Measurements from ENCODE around the gene DKK3. TPM values are rescaled to one million over a fixed set of nuclear protein-coding genes. Genes with fewer than 3 reads are reported as not detected.

DKK3 gene
- total RNA-seq, result under 1 TPM; 0.34 to 0.51 (median 0.35) TPM

DNA sequence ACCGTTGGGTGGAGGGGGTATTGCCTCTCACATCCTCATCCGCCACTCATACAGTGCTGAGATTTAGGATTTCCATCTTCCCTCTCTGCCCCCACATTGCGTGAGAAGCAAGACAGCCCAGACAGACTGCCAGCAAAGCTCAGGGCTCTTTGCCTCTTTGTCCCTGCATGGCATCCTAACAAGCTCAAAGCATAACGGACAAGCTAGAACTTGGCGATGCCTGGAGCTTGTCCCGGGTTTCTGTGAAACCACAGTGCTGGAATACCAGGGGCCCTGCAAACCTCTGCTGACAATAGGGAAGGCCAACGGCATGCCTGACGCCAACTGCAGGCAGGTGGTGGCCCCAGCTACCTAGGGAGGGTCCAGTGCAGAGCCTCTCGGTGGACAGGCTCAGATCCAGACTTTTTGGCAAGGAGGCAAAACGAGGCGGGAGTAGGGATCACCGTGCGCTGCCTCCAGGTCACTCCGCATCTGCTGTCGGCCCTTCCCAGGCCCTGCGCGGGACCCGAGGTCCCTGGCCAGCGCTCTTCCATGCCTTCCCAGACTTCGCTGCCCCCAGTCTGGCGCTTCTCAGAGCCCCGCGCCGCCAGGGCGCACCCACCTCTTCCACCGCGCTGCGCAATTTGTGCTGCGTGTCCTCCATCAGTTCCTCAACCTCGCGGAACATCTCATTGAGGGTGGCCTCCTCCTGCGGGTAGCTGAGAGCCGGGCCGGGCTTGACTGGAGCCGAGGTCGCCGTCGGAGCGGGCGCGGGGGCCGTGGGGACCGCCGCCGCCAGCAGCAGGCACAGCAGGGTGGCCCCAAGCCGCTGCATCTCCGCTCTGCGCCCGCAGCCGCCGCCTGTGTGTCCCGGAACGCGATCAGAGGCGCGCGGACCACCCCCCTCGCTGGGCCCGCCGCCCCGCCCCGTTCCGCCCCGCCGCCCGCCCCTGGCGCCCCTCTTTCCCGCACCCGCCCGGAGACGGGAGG, at the start of gene DKK3:
Gene DKK3 (minus strand): TSS at position 858 of the 969 bp plus-strand sequence. CDS start 44 bp downstream, at position 814.
- Mint-ChIP-seq H3K9me3 (no peaks in the 10 kb centered on the region), H3K27me3 (ENCODE audit: low read depth) (peaks cover 72% of the 10 kb centered on the region), H3K4me1 (ENCODE audit: low read depth) (peaks cover 14% of the 10 kb centered on the region), H3K4me3 (peak within 1 kb of the TSS; percentile 76), H3K36me3 (ENCODE audit: insufficient read depth) (no peaks in the 10 kb centered on the region)
- DNase-seq, result no peak
- ATAC-seq, result peak; percentile 54 to 69

DNA sequence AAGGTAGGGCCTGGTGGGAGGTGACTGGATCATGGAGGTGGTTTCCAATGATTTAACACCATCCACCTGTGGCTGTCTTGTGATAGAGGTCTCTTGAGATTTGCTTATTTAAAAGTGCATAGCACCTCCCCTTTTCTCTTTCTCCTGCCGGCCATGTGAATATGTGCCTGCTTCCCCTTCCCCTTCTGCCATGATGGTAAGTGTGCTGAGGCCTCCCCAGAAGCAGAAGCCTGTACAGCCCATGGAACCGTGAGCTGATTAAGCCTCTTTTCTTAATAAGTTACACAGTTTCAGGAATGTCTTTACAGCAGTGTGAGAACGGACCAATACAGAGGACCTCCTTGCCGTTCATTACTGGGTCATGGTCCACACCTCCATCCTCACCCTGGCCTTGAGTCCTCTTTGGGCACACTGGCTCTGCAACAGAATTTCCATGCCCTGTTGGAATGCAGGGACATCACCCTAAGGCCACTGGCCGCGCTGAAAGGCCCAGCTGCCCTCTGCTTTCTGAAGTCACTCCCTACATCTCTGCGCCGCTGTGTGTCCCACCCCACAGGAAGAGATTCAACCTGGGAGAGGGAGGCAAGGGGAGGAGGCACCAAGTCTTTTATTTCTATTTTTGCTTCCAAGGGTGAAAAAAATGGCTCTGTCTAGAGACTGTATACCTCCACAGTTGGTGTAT, 49.0 kb upstream of the DKK3 start:
- Mint-ChIP-seq H3K4me1 (ENCODE audit: low read depth) (peaks cover 3% of the 10 kb centered on the region), H3K27me3 (ENCODE audit: low read depth) (no peaks in the 10 kb centered on the region), H3K9me3 (no peaks in the 10 kb centered on the region), H3K4me3 (no peak overlapping the region), H3K36me3 (ENCODE audit: insufficient read depth) (no peaks in the 10 kb centered on the region)
- DNase-seq (no peak), ATAC-seq (no peak)

DNA sequence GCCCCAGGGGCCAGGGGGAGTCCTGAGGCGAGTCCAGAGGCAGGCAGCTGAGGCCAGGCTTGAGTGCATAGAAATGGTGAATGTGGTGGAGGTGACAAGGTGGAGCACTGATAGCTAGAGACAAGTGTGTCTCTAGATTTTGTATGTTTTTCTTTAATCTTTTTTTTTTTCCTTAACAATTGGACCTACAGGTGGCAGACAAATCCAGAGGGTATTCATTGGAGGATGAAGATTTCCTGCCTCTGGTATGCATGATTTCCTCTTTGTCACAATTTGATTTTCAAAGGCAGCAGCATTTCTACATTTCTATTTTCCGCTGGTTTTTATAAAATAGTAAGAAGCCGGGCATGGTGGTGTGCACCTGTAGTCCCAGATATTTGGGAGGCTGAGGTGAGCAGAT, 47.7 kb upstream of the DKK3 start:
- Mint-ChIP-seq H3K27me3 (ENCODE audit: low read depth) (no peaks in the 10 kb centered on the region), H3K4me1 (ENCODE audit: low read depth) (no peaks in the 10 kb centered on the region), H3K36me3 (ENCODE audit: insufficient read depth) (no peaks in the 10 kb centered on the region), H3K4me3 (no peak overlapping the region), H3K9me3 (no peaks in the 10 kb centered on the region)
- ATAC-seq (no peak), DNase-seq (no peak)

DNA sequence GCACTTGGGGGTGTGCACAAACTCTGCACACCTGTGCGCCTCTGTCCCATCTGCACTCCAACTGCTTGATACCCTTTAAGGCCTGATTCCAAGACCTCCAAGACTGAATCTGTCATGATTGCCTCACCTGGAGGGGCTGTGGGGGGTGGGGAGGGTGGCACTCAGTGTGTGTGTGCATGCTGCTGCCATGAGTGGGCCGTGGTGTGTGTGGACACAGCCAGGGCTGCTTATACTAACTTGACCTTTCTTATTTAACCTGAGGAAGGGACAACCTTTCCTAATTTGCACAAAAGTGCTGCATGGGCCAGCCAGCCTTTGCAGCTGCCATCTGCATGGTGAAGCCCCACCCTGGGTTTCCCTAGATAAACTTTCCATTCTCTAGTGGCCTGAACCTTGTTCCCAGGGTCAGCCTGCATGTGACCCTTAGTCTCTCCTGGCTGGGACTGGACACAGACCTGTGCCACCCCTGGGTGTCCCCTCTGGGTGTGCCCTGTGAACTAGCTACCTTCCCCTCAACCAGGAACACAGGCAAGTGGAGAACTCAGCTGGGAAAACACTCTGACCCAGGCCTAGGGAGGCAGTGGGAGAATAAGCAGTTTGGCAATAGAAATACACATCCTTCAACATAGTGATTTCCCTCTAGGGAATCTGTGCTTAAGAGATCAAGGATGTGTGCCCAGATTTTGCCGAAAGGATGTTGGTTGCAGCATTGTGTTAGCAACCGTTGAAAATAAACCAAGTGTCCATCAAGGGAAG, 45.4 kb upstream of the DKK3 start:
- H3K9me3 Mint-ChIP-seq, result no peaks in the 10 kb centered on the region
- no peak for DNase-seq
- no peaks in the 10 kb centered on the region for H3K4me1 Mint-ChIP-seq (ENCODE audit: low read depth)

GRCh38 chr11:12052676-12053605, 44.5 kb upstream of the DKK3 start:
- ATAC-seq (peak in 1 of 2 donors; percentile 35), DNase-seq (no peak)

More for the DNA sequence above, 45.4 kb upstream of the DKK3 start:
- Mint-ChIP-seq H3K36me3 (ENCODE audit: insufficient read depth) (no peaks in the 10 kb centered on the region), H3K27me3 (ENCODE audit: low read depth) (no peaks in the 10 kb centered on the region), H3K4me3 (no peak overlapping the region)
- ATAC-seq, result no peak

GRCh38 chr11:12051287-12051662, 42.8 kb upstream of the DKK3 start:
- Mint-ChIP-seq H3K4me3 (no peak overlapping the region), H3K27me3 (ENCODE audit: low read depth) (peaks cover 5% of the 10 kb centered on the region), H3K4me1 (ENCODE audit: low read depth) (peaks cover 5% of the 10 kb centered on the region), H3K9me3 (no peaks in the 10 kb centered on the region), H3K36me3 (ENCODE audit: insufficient read depth) (no peaks in the 10 kb centered on the region)
- DNase-seq (no peak), ATAC-seq (no peak)

More at GRCh38 chr11:12052676-12053605, 44.5 kb upstream of the DKK3 start:
- Mint-ChIP-seq H3K36me3 (ENCODE audit: insufficient read depth) (no peaks in the 10 kb centered on the region), H3K4me1 (ENCODE audit: low read depth) (no peaks in the 10 kb centered on the region), H3K9me3 (no peaks in the 10 kb centered on the region), H3K27me3 (ENCODE audit: low read depth) (no peaks in the 10 kb centered on the region), H3K4me3 (no peak overlapping the region)

GRCh38 chr11:12050470-12051286, 42.3 kb upstream of the DKK3 start:
- no peak overlapping the region for H3K4me3 Mint-ChIP-seq
- peaks cover 5% of the 10 kb centered on the region for H3K27me3 Mint-ChIP-seq (ENCODE audit: low read depth)
- H3K4me1 Mint-ChIP-seq (ENCODE audit: low read depth), result peaks cover 5% of the 10 kb centered on the region
- no peaks in the 10 kb centered on the region for H3K36me3 Mint-ChIP-seq (ENCODE audit: insufficient read depth)
- H3K9me3 Mint-ChIP-seq, result no peaks in the 10 kb centered on the region
- no peak for DNase-seq
- ATAC-seq, result no peak

DNA sequence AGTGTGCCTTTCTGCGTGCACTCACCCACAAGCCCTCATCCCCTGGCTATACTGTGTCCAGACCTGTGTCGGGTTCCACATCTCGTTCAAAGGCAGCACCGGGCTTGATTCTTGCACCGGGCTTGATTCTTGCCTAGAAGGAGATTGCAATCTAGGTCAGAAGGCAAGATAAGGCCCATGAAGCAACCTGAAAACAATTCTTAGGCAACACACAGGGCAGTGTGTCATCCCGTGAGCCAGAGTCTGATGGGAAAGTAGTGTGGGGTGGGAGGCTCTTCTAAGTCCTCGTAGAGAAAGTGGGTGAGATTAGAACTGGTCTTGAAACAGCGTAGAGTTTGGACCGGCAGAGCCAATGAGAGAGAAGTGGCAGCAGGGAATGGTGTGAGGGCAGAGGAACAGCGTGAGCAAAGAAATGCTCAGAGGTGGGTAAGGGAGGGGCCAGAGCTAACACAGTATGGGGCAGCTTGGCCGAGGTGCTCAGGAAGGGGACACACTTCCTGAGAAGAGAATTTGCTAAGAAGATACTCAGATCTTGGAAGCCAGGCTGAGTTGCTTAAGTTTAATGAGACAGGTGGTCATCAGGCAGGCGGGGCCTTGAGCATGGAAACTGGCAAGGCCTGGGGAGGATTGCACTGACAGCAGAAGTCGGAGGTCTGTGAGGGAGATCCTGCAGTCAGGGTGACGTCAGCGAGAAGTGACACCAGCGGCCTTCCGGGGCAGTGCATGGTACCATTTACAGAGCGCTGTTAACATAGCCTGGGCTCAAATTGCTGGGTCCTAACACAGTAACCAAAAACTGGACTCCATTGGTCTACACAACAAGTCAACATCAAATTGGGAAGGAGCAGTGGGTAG, 40.7 kb upstream of the DKK3 start:
- no peak for ATAC-seq
- no peak overlapping the region for H3K4me3 Mint-ChIP-seq

GRCh38 chr11:12046636-12047236, 38.3 kb upstream of the DKK3 start:
- ATAC-seq (no peak), DNase-seq (no peak)
- Mint-ChIP-seq H3K4me3 (no peak overlapping the region), H3K27me3 (ENCODE audit: low read depth) (peaks cover 5% of the 10 kb centered on the region), H3K9me3 (no peaks in the 10 kb centered on the region), H3K4me1 (ENCODE audit: low read depth) (peaks cover 5% of the 10 kb centered on the region), H3K36me3 (ENCODE audit: insufficient read depth) (no peaks in the 10 kb centered on the region)

More for the DNA sequence above, 40.7 kb upstream of the DKK3 start:
- peaks cover 5% of the 10 kb centered on the region for H3K27me3 Mint-ChIP-seq (ENCODE audit: low read depth)
- H3K9me3 Mint-ChIP-seq, result no peaks in the 10 kb centered on the region
- no peak for DNase-seq
- H3K4me1 Mint-ChIP-seq (ENCODE audit: low read depth), result peaks cover 5% of the 10 kb centered on the region
- H3K36me3 Mint-ChIP-seq (ENCODE audit: insufficient read depth), result no peaks in the 10 kb centered on the region

- Mint-ChIP-seq H3K4me3 (no peak overlapping the region), H3K4me1 (ENCODE audit: low read depth) (peaks cover 5% of the 10 kb centered on the region), H3K27me3 (ENCODE audit: low read depth) (peaks cover 5% of the 10 kb centered on the region), H3K36me3 (ENCODE audit: insufficient read depth) (no peaks in the 10 kb centered on the region), H3K9me3 (no peaks in the 10 kb centered on the region)
- ATAC-seq, result no peak
- no peak for DNase-seq
Observed at GRCh38 chr11:12045914-12046635, 37.6 kb upstream of the DKK3 start.

DNA sequence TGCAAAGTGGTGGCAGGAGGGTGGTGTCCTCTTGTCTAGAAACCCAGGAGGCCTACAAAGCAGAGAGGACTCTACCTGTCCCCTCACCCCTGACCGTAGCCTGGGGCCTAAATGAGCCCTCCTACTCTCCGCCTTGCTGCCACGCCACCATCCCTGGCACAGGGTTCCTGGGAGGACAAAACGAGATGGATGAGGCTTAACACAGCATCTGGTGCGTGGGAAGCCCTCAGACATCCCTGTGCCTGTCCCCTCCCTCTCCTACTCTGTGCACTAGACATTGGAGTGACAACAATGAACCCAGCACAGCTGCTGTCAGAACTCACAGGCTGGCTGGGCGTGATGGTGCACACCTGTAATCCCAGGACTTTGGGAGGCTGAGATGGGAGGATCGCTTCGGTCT, 36.4 kb upstream of the DKK3 start:
- ATAC-seq (no peak), DNase-seq (no peak)
- H3K9me3 Mint-ChIP-seq, result no peaks in the 10 kb centered on the region
- no peaks in the 10 kb centered on the region for H3K36me3 Mint-ChIP-seq (ENCODE audit: insufficient read depth)
- H3K4me1 Mint-ChIP-seq (ENCODE audit: low read depth), result peaks cover 5% of the 10 kb centered on the region
- no peak overlapping the region for H3K4me3 Mint-ChIP-seq
- H3K27me3 Mint-ChIP-seq (ENCODE audit: low read depth), result peaks cover 5% of the 10 kb centered on the region
